ENCODE data around the gene PSPH. TPM values are rescaled to one million over a fixed set of nuclear protein-coding genes. Genes with fewer than 3 reads are reported as not detected.

The PSPH gene
- total and polyA plus RNA-seq, 5 donors from 2014 or later: 1.5 to 6.6 (median 5.6) TPM

DNA sequence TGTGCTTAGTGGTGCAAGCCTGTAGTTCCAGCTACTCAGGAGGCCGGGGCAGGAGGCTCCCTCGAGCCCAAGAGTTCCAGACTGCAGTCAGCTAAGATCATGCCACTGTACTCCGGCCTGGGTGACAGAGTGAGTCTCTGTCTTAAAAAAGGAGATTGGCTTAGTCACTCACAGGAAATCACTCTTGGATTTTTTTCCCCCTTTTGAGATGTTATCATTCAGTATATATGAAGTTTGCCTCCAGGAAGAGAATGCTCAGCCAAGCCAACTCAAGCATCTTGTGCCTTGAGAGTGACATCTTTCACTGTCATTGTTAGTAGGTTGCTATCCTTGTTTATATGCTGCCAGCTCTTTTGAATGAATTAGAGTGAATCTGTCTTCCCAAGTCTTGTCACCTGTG, 58.9 kb downstream of the PSPH start:
- Histone ChIP-seq H3K36me3 (ENCODE audit: control insufficient read depth, insufficient read depth, low read length) (peaks cover 42% of the 10 kb centered on the region), H3K27me3 (ENCODE audit: control insufficient read depth, insufficient read depth, low read length) (no peaks in the 10 kb centered on the region), H3K4me3 (ENCODE audit: low read depth, low read length) (no peak overlapping the region), H3K4me1 (ENCODE audit: control insufficient read depth, insufficient read depth, low read length, poor library complexity, severe bottlenecking) (no peaks in the 10 kb centered on the region), H3K9me3 (ENCODE audit: control insufficient read depth in 2 of 2, low read length in 2 of 2) (no peaks in the 10 kb centered on the region), H3K27ac (ENCODE audit: insufficient read depth, low read length, poor library complexity, severe bottlenecking) (no peak overlapping the region)
- Mint-ChIP-seq H3K27ac (peak overlapping the region in 1 of 3 donors; percentile 17), H3K4me1 (no peaks in the 10 kb centered on the region), H3K27me3 (no peaks in the 10 kb centered on the region), H3K36me3 (peaks cover 28% of the 10 kb centered on the region), H3K4me3 (no peak overlapping the region), H3K9me3 (peaks cover 0 to 2% (median 0%) of the 10 kb centered on the region in 7 donors)
- DNase-seq (no peak), ATAC-seq (ENCODE audit: low read depth in 2 of 2) (no peak)

DNA sequence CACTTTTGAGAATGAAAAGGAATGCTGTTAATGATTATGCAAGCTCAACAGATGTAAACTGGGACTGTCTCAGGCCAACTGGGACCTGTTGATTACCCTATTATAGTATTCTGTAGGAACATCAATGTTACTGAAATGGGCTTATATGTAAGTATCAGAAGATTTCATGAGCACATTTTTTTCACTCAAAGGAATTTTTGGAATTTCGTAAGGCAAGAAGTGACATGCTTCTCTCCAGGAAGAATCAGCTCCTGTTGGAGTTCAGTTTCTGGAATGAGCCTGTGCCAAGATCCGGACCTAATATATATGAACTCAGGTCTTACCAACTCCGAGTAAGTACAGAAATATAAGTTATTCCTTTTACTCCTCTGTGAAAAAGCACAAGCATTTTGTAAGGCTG, 67.7 kb downstream of the PSPH start:
- Histone ChIP-seq H3K4me1 (ENCODE audit: control insufficient read depth, insufficient read depth, low read length, poor library complexity, severe bottlenecking) (no peaks in the 10 kb centered on the region), H3K9me3 (ENCODE audit: control insufficient read depth in 2 of 2, low read length in 2 of 2) (no peaks in the 10 kb centered on the region), H3K36me3 (ENCODE audit: control insufficient read depth, insufficient read depth, low read length) (peaks cover 65% of the 10 kb centered on the region), H3K4me3 (ENCODE audit: low read depth, low read length) (no peak overlapping the region), H3K27ac (ENCODE audit: insufficient read depth, low read length, poor library complexity, severe bottlenecking) (no peak overlapping the region), H3K27me3 (ENCODE audit: control insufficient read depth, insufficient read depth, low read length) (no peaks in the 10 kb centered on the region)
- DNase-seq (no peak), ATAC-seq (ENCODE audit: low read depth in 2 of 2) (no peak)
- Mint-ChIP-seq H3K4me3 (no peak overlapping the region), H3K36me3 (peaks cover 28% of the 10 kb centered on the region), H3K4me1 (no peaks in the 10 kb centered on the region), H3K9me3 (peaks cover 0 to 2% (median 0%) of the 10 kb centered on the region in 7 donors), H3K27ac (no peak overlapping the region), H3K27me3 (no peaks in the 10 kb centered on the region)

DNA sequence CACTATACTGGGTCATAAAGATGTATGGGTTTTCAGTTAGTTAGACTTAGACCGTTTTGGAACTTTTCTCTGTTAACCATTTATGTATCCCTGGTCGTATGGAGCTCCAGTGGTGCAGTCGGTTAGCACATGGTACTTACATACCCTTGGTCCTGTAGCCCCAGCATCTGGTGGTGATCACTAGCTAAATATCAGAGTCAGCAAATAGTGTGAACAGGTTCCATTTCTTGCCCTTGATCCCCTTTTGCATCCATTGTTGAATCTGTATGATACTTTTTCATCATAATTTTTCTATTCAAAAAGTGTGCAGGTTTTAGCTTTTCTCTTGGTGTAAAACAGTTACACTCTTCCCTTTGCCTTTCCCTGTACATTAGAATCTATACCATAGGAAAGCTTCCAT, 71.0 kb downstream of the PSPH start:
- no peak for DNase-seq
- ATAC-seq (ENCODE audit: low read depth in 2 of 2): no peak
- peaks cover 29% of the 10 kb centered on the region for H3K36me3 Mint-ChIP-seq
- H3K4me3 Mint-ChIP-seq: no peak overlapping the region
- H3K27me3 Mint-ChIP-seq: no peaks in the 10 kb centered on the region
- peaks cover 0 to 6% (median 3%) of the 10 kb centered on the region in 4 donors for H3K4me1 Mint-ChIP-seq
- H3K27me3 ChIP-seq (ENCODE audit: control insufficient read depth, insufficient read depth, low read length): no peaks in the 10 kb centered on the region
- no peak overlapping the region for H3K4me3 ChIP-seq (ENCODE audit: low read depth, low read length)
- H3K27ac Mint-ChIP-seq: peak overlapping the region in 1 of 3 donors; percentile 12
- no peaks in the 10 kb centered on the region for H3K9me3 ChIP-seq (ENCODE audit: control insufficient read depth in 2 of 2, low read length in 2 of 2)
- H3K9me3 Mint-ChIP-seq: no peaks in the 10 kb centered on the region
- peaks cover 74% of the 10 kb centered on the region for H3K36me3 ChIP-seq (ENCODE audit: control insufficient read depth, insufficient read depth, low read length)
- H3K27ac ChIP-seq (ENCODE audit: insufficient read depth, low read length, poor library complexity, severe bottlenecking): no peak overlapping the region
- H3K4me1 ChIP-seq (ENCODE audit: control insufficient read depth, insufficient read depth, low read length, poor library complexity, severe bottlenecking): no peaks in the 10 kb centered on the region

DNA sequence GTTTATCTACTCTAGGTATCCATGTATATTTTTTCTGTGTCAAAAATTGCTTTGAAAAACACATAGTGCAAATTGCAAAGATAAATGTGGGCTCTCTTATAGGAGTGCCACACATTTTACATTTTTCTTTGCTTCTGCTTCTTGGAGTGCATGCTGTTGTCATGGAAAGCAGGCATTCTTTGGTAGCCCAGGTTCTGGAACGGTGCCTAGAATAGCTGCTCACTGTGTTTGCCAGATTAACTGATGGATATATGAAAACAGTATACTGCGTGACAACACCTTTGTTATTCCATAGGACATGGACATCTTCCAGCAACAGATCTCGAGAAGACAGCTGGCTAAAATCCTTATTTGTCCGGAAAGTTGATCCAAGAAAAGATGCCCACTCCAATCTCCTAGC, 73.4 kb downstream of the PSPH start:
- no peak for DNase-seq
- peaks cover 29% of the 10 kb centered on the region for H3K36me3 Mint-ChIP-seq
- no peaks in the 10 kb centered on the region for H3K27me3 ChIP-seq (ENCODE audit: control insufficient read depth, insufficient read depth, low read length)
- H3K27ac Mint-ChIP-seq: no peak overlapping the region
- H3K9me3 ChIP-seq (ENCODE audit: control insufficient read depth in 2 of 2, low read length in 2 of 2): no peaks in the 10 kb centered on the region
- no peak overlapping the region for H3K4me3 Mint-ChIP-seq
- H3K4me3 ChIP-seq (ENCODE audit: low read depth, low read length): no peak overlapping the region
- H3K27me3 Mint-ChIP-seq: no peaks in the 10 kb centered on the region
- H3K4me1 Mint-ChIP-seq: peaks cover 0 to 17% (median 11%) of the 10 kb centered on the region in 4 donors
- no peak for ATAC-seq (ENCODE audit: low read depth in 2 of 2)
- H3K27ac ChIP-seq (ENCODE audit: insufficient read depth, low read length, poor library complexity, severe bottlenecking): no peak overlapping the region
- H3K4me1 ChIP-seq (ENCODE audit: control insufficient read depth, insufficient read depth, low read length, poor library complexity, severe bottlenecking): no peaks in the 10 kb centered on the region
- no peaks in the 10 kb centered on the region for H3K9me3 Mint-ChIP-seq
- H3K36me3 ChIP-seq (ENCODE audit: control insufficient read depth, insufficient read depth, low read length): peaks cover 52% of the 10 kb centered on the region

DNA sequence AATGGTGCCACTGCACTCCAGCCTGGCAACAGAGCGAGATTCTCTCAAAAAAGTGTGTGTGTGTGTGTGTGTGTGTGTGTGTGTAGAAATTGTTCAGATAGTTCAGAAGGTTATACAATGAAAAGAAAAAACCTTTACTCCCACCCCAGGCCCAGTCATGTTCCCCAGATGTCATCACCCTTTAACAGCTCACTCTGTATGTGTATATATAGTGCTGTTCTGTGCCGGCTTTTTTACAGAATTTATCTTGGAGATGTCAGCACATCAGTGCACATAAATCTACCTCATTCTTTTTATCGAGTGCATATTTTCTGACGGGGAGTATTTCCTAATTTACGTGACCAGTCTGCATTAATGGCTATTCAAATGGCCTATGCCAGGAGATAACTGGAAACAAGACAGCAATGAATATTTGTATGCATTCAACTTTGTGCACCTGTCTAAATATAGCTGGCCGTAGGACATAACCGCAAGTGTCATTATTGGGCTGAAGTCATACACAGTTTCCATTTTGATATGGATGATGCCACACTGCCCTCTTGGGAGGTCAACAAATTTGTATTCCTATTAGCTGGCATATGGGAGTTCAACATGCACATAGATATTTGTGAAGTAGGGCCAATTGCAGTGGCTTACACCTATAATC, 75.1 kb downstream of the PSPH start:
- H3K4me3 Mint-ChIP-seq: no peak overlapping the region
- no peaks in the 10 kb centered on the region for H3K27me3 ChIP-seq (ENCODE audit: control insufficient read depth, insufficient read depth, low read length)
- H3K36me3 Mint-ChIP-seq: peaks cover 26% of the 10 kb centered on the region
- no peak overlapping the region for H3K27ac ChIP-seq (ENCODE audit: insufficient read depth, low read length, poor library complexity, severe bottlenecking)
- no peaks in the 10 kb centered on the region for H3K4me1 ChIP-seq (ENCODE audit: control insufficient read depth, insufficient read depth, low read length, poor library complexity, severe bottlenecking)
- peaks cover 39% of the 10 kb centered on the region for H3K36me3 ChIP-seq (ENCODE audit: control insufficient read depth, insufficient read depth, low read length)
- H3K27ac Mint-ChIP-seq: no peak overlapping the region
- DNase-seq (no peak), ATAC-seq (ENCODE audit: low read depth in 2 of 2) (no peak)
- no peak overlapping the region for H3K4me3 ChIP-seq (ENCODE audit: low read depth, low read length)
- peaks cover 5 to 17% (median 15%) of the 10 kb centered on the region in 4 donors for H3K4me1 Mint-ChIP-seq
- no peaks in the 10 kb centered on the region for H3K9me3 Mint-ChIP-seq
- H3K9me3 ChIP-seq (ENCODE audit: control insufficient read depth in 2 of 2, low read length in 2 of 2): no peaks in the 10 kb centered on the region
- H3K27me3 Mint-ChIP-seq: no peaks in the 10 kb centered on the region

DNA sequence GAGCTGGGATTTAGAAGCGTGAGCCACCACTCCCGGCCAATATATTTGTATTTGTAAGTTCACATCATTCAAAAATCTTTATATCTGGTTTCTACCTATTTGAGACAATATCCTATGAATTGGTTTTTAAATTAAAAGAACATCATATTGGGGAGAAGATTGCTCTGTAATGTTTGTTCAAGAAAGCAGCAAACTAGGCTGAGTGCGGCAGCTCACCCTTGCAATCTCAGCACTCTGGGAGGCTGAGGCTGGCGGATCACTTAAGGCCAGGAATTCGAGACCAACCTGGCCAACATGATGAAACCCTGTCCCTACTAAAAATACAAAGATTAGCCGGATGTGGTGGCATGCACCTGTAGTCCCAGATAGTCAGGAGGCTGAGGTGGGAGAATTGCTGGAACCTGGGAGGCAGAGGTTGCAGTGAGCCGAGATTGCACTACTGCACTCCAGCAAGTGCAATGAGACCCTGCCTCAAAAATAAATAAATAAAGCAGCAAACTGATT, 77.4 kb downstream of the PSPH start:
- H3K36me3 Mint-ChIP-seq: peaks cover 18% of the 10 kb centered on the region
- Histone ChIP-seq H3K4me3 (ENCODE audit: low read depth, low read length) (no peak overlapping the region), H3K36me3 (ENCODE audit: control insufficient read depth, insufficient read depth, low read length) (peaks cover 15% of the 10 kb centered on the region), H3K4me1 (ENCODE audit: control insufficient read depth, insufficient read depth, low read length, poor library complexity, severe bottlenecking) (no peaks in the 10 kb centered on the region), H3K27ac (ENCODE audit: insufficient read depth, low read length, poor library complexity, severe bottlenecking) (no peak overlapping the region), H3K9me3 (ENCODE audit: control insufficient read depth in 2 of 2, low read length in 2 of 2) (no peaks in the 10 kb centered on the region), H3K27me3 (ENCODE audit: control insufficient read depth, insufficient read depth, low read length) (no peaks in the 10 kb centered on the region)
- H3K27me3 Mint-ChIP-seq: no peaks in the 10 kb centered on the region
- peaks cover 6 to 35% (median 31%) of the 10 kb centered on the region in 4 donors for H3K4me1 Mint-ChIP-seq
- H3K27ac Mint-ChIP-seq: peak overlapping the region in 1 of 3 donors; percentile 65
- no peak overlapping the region for H3K4me3 Mint-ChIP-seq
- DNase-seq: no peak
- no peak for ATAC-seq (ENCODE audit: low read depth in 2 of 2)
- H3K9me3 Mint-ChIP-seq: no peaks in the 10 kb centered on the region

DNA sequence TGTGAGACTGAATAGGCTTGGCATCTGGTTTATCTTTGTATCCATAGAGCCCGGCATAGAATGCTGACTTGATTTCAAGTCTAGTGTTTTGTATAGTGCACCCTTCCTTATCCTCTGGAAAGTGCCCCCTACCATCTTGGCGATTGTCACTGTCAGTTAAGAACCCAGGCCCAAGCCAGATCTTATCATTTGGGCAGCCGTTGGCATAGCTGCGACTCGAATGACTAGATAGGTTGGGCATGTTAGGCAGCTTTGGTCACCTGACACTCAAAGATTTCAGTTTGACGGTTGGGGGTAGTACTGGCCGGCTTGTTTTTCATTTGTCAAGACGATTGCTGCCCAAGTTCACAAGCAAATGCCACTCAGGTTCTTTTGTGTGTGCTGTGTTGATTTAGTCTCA, 80.3 kb downstream of the PSPH start:
- Histone ChIP-seq H3K27me3 (ENCODE audit: control insufficient read depth, insufficient read depth, low read length) (no peaks in the 10 kb centered on the region), H3K9me3 (ENCODE audit: control insufficient read depth in 2 of 2, low read length in 2 of 2) (no peaks in the 10 kb centered on the region), H3K36me3 (ENCODE audit: control insufficient read depth, insufficient read depth, low read length) (peaks cover 5% of the 10 kb centered on the region), H3K27ac (ENCODE audit: insufficient read depth, low read length, poor library complexity, severe bottlenecking) (no peak overlapping the region), H3K4me1 (ENCODE audit: control insufficient read depth, insufficient read depth, low read length, poor library complexity, severe bottlenecking) (no peaks in the 10 kb centered on the region), H3K4me3 (ENCODE audit: low read depth, low read length) (no peak overlapping the region)
- Mint-ChIP-seq H3K36me3 (peaks cover 18% of the 10 kb centered on the region), H3K27me3 (no peaks in the 10 kb centered on the region), H3K9me3 (no peaks in the 10 kb centered on the region), H3K27ac (peak overlapping the region in 2 of 3 donors; percentile 0 to 57), H3K4me3 (peak overlapping the region in 1 of 4 donors; percentile 46), H3K4me1 (peaks cover 6 to 50% (median 36%) of the 10 kb centered on the region in 4 donors)
- DNase-seq (no peak), ATAC-seq (ENCODE audit: low read depth in 2 of 2) (no peak)

DNA sequence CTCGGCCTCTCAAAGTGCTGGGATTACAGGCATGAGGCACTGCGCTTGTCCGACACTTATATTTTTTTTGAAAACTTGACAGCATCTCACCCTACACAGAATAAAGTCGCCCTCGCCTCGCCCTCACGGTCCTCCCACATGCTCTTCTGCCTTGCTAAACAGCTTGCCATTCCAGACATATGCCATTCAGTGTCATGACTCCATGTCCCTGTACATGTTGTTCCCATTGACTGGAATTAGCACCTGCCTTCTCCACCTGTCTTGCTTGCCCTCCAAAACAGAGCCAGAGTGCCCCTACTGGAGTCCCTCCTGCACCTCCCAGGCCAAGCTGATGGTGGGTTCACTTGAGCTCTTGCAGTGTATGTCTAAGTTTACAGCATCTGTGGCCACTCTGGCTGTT, 80.7 kb downstream of the PSPH start:
- H3K27me3 ChIP-seq (ENCODE audit: control insufficient read depth, insufficient read depth, low read length): no peaks in the 10 kb centered on the region
- no peaks in the 10 kb centered on the region for H3K27me3 Mint-ChIP-seq
- no peaks in the 10 kb centered on the region for H3K9me3 Mint-ChIP-seq
- peaks cover 5% of the 10 kb centered on the region for H3K36me3 ChIP-seq (ENCODE audit: control insufficient read depth, insufficient read depth, low read length)
- ATAC-seq (ENCODE audit: low read depth in 2 of 2) (no peak), DNase-seq (no peak)
- H3K27ac Mint-ChIP-seq: peak overlapping the region in 2 of 3 donors; percentile 0 to 57
- H3K4me1 ChIP-seq (ENCODE audit: control insufficient read depth, insufficient read depth, low read length, poor library complexity, severe bottlenecking): no peaks in the 10 kb centered on the region
- no peaks in the 10 kb centered on the region for H3K9me3 ChIP-seq (ENCODE audit: control insufficient read depth in 2 of 2, low read length in 2 of 2)
- peak overlapping the region in 2 of 4 donors; percentile 46 to 69 for H3K4me3 Mint-ChIP-seq
- H3K4me1 Mint-ChIP-seq: peaks cover 6 to 53% (median 40%) of the 10 kb centered on the region in 4 donors
- H3K4me3 ChIP-seq (ENCODE audit: low read depth, low read length): no peak overlapping the region
- peaks cover 18% of the 10 kb centered on the region for H3K36me3 Mint-ChIP-seq
- H3K27ac ChIP-seq (ENCODE audit: insufficient read depth, low read length, poor library complexity, severe bottlenecking): no peak overlapping the region

Measured in CD4-positive, CD25-positive, alpha-beta regulatory T cell (primary cell).